GM12878 (cell line): Measurements from ENCODE around the gene SLC29A1. TPM values are rescaled to one million over a fixed set of nuclear protein-coding genes. Genes with fewer than 3 reads are reported as not detected.

Source experiments
- ATAC-seq: fragments of 200-7000 bp; cut with Tn5 transposase; 3 replicates; pipeline ENCODE4 v1.9.1; 2020; ENCODE audit warnings: mild to moderate bottlenecking, moderate library complexity
- BruUV-seq: library from RNA; stranded (reverse); fragments of 400-500 nt; replicated peaks from 2 replicates; lab custom pipeline; 2021; lab: Mats Ljungman, UMichigan
- CTCF ChIA-PET: fragments of 300-600 bp; sonication (Branson Sonifier 250); formaldehyde crosslinking; extraction: SDS; loops from one replicate; lab custom pipeline; 2021; ENCODE audit warnings: inconsistent platforms; lab: Yijun Ruan, JAX
- POLR2A ChIA-PET: fragments of 350-600 bp; formaldehyde crosslinking; extraction: SDS; loops from one replicate; lab custom pipeline; 2021; ENCODE audit warnings: inconsistent platforms; lab: Charles Lee
- RAD21 ChIA-PET: fragments of 300-600 bp; sonication (Branson Sonifier 250); formaldehyde crosslinking; loops from one replicate; lab custom pipeline; 2023; ENCODE audit warnings: antibody characterized with exemption; ENCODE audit not compliant: unreplicated experiment; lab: Charles Lee
- SMC1A ChIA-PET: fragments of 300-600 bp; sonication (Branson Sonifier 250); formaldehyde crosslinking; loops from one replicate; lab custom pipeline; 2023; ENCODE audit not compliant: unreplicated experiment, uncharacterized antibody; lab: Charles Lee
- DNase-seq: peaks from one replicate; pipeline ENCODE4 v3.0.0-alpha.2; 2011; ENCODE audit warnings: low read depth, low spot score
- FAIRE-seq: peaks from 3 replicates; lab custom pipeline; 2011; peaks lifted over from hg19 to GRCh38; lab: Jason Lieb, UNC
- H2AFZ ChIP-seq: 2 replicates; pipeline ENCODE4 v1.6.0; 2011; ENCODE audit warnings: low read depth, low read length, control low read depth; ENCODE audit not compliant: control insufficient read depth
- H3K27ac ChIP-seq: 2 replicates; pipeline ENCODE4 v1.5.1; 2011; ENCODE audit warnings: control low read depth; ENCODE audit not compliant: control insufficient read depth, insufficient read depth
- H3K27me3 ChIP-seq, 2 experiments: replicated peaks in 1 of 2; 2 replicates each; pipeline versions ENCODE4 v1.6.0 to v1.6.1; 2011; ENCODE audit warnings: low read length in 1 of 2; ENCODE audit not compliant: control insufficient read depth in 2 of 2, insufficient read depth in 2 of 2
- H3K36me3 ChIP-seq, 2 experiments: 2 replicates each; pipeline ENCODE4 v1.5.1; 2011; ENCODE audit warnings: low read length in 1 of 2; ENCODE audit not compliant: control insufficient read depth in 2 of 2, insufficient read depth in 2 of 2
- H3K4me1 ChIP-seq: 2 replicates; pipeline ENCODE4 v1.6.1; 2011; ENCODE audit warnings: mild to moderate bottlenecking, low read length, moderate library complexity, mixed read lengths; ENCODE audit not compliant: control insufficient read depth, insufficient read depth
- H3K4me2 ChIP-seq: 2 replicates; pipeline ENCODE4 v1.6.0; 2011; ENCODE audit warnings: control low read depth; ENCODE audit not compliant: control insufficient read depth, insufficient read depth
- H3K4me3 ChIP-seq: fragments of 200-600 bp; sonication (generic); 2 replicates; pipeline ENCODE4 v1.5.1; 2016
- H3K79me2 ChIP-seq: 2 replicates; pipeline ENCODE4 v1.6.0; 2011; ENCODE audit warnings: low read length; ENCODE audit not compliant: control insufficient read depth, insufficient read depth
- H3K9ac ChIP-seq: 2 replicates; pipeline ENCODE4 v1.8.0; 2011; ENCODE audit warnings: low read length, control low read depth, mixed read lengths; ENCODE audit not compliant: control insufficient read depth, insufficient read depth
- H3K9me3 ChIP-seq: replicated peaks from 3 replicates; pipeline ENCODE4 v1.5.1; 2011; ENCODE audit warnings: mild to moderate bottlenecking, low read length; ENCODE audit not compliant: control insufficient read depth, insufficient read depth
- H4K20me1 ChIP-seq: 2 replicates; pipeline ENCODE4 v1.6.0; 2011; ENCODE audit not compliant: control insufficient read depth, insufficient read depth
- EGR1 ChIP-seq, 2 experiments: IDR thresholded peaks; 1 replicate in 1 of 2; 2 replicates in 1 of 2; pipeline ENCODE4 v1.6.1; 2011 to 2012; ENCODE audit warnings: low read depth in 2 of 2, low read length in 2 of 2, borderline replicate concordance in 1 of 2, mild to moderate bottlenecking in 1 of 2, moderate library complexity in 1 of 2
- ETV6 ChIP-seq, 2 experiments: fragments of 450-650 bp in 1 of 2; IDR thresholded peaks in 1 of 2; conservative IDR thresholded peaks in 1 of 2; 2 replicates each; pipeline ENCODE4 v1.6.1; 2014; ENCODE audit warnings: antibody characterized with exemption in 1 of 2, borderline replicate concordance in 1 of 2, low read depth in 1 of 2, mild to moderate bottlenecking in 1 of 2, moderate library complexity in 1 of 2
- GABPA ChIP-seq: IDR thresholded peaks from 2 replicates; pipeline ENCODE4 v1.6.1; 2014; ENCODE audit warnings: antibody characterized with exemption, low read depth, mild to moderate bottlenecking, inconsistent platforms
- SIX5 ChIP-seq: IDR thresholded peaks from 2 replicates; pipeline ENCODE4 v1.6.1; 2011; ENCODE audit warnings: mild to moderate bottlenecking, low read depth, low read length, moderate library complexity; ENCODE audit not compliant: severe bottlenecking
- YY1 ChIP-seq: IDR thresholded peaks from 2 replicates; pipeline ENCODE4 v1.6.1; 2011; ENCODE audit warnings: low read depth, mild to moderate bottlenecking, low read length
- WGBS: methylation state at CpG from one replicate; pipeline ENCODE4 v1.1.6; 2016; ENCODE audit warnings: low lambda C conversion rate; ENCODE audit not compliant: insufficient replicate concordance, insufficient coverage; ENCODE audit errors: missing lambda C conversion rate; 5-methylcytosine and 5-hydroxymethylcytosine counted together
- in situ Hi-C: fragments of 300-500 bp; cut with MboI; formaldehyde crosslinking; loops from 9 replicates; pipeline ENCODE4 v1.14.3; 2018; ENCODE audit warnings: mixed read lengths
- intact Hi-C: fragments of 100-400 bp; cut with micrococcal nuclease; formaldehyde crosslinking; loops from one replicate; pipeline ENCODE4 v1.14.2; 2022; ENCODE audit not compliant: unreplicated experiment
- polyA plus RNA-seq, 11 experiments: library from polyadenylated mRNA; depleted of rRNA in 4 of 11; unstranded in 6 of 11; stranded (reverse) in 5 of 11; fragments of >200 nt; fragmentation: Nextera tagmentation in 4 of 11; fragmentation: Illumina TruSeq in 1 of 11; extraction: Ambion mirVana in 4 of 11; extraction: Trizol in 1 of 11; gene quantifications; 1 replicate in 1 of 11; 2 replicates in 10 of 11; pipeline versions ENCODE4 v1.2.1 to v1.2.3, GENCODE V29; 2011 to 2016; ENCODE audit warnings: inconsistent platforms in 2 of 11, missing spikeins in 2 of 11, low read depth in 1 of 11
- total RNA-seq, 4 experiments: library from RNA; depleted of rRNA in 3 of 4; stranded (reverse); fragments of >200 nt in 3 of 4; fragmentation: Illumina TruSeq in 1 of 4; extraction: Trizol in 1 of 4; gene quantifications; 2 replicates each; pipeline versions ENCODE4 v1.2.1 to v1.2.3, GENCODE V29; 2013 to 2021
- TF ChIP-seq, protein P1 (sequence below): IDR thresholded peaks from 2 replicates; pipeline ENCODE4 v1.6.1; 2011; ENCODE audit warnings: mild to moderate bottlenecking, low read depth, low read length, moderate library complexity; ENCODE audit not compliant: insufficient replicate concordance
- TF ChIP-seq, protein P2 (sequence below): fragments of 450-650 bp; formaldehyde crosslinking; IDR thresholded peaks from 2 replicates; pipeline ENCODE4 v1.4.0; 2020; ENCODE audit warnings: mild to moderate bottlenecking, moderate library complexity

SLC29A1 gene
- total and polyA plus RNA-seq, 10 of the 15 experiments (the other 5 are each of a cell fraction or from before 2014, with no cell fraction given), result 10.0 to 132 (median 93.4) TPM

- intact Hi-C loops, result loop anchor here (2.0 kb wide), 1 partner anchor 43 kb away; no protein-coding TSS in a partner anchor
- POLR2A ChIA-PET, result interaction anchor here (0.6 to 2.8 kb wide), 6 partner anchors 13 to 80 kb away, joined by 3 to 15 read pairs (median 6); no protein-coding TSS in a partner anchor
- no peaks in the 10 kb centered on the region for H3K36me3 ChIP-seq
Measured at GRCh38 chr6:44176130-44176761, 47.1 kb upstream of the SLC29A1 start.

DNA sequence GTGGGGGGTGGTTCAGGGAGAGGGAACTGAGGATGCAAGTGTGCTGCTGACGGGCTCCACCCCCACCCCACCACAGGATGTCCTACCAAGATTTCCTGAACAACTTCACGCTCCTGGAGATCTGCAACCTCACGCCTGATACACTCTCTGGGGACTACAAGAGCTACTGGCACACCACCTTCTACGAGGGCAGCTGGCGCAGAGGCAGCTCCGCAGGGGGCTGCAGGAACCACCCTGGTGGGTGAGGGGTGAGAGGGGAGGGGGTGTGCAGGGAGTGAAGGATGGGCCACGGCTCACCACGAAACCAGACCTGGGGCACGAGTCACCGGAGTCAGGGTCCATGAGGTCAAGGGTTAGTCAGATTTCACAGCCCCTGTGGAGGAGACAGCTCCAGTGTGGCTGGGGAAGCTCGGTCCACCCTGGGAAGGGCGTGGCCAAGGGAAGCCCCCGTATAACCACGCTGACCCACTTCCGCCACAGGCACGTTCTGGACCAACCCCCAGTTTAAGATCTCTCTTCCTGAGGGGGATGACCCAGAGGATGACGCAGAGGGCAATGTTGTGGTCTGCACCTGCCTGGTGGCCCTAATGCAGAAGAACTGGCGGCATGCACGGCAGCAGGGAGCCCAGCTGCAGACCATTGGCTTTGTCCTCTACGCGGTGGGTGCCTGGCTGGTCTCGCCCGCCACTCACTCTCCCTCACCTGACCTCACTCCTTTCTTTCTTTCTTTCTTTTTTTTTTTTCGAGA is 46.5 kb upstream of the SLC29A1 start:
- H3K9me3 ChIP-seq, result peaks cover 2% of the 10 kb centered on the region; the same call in 1 of the 3 replicates
- no TSS peak for BruUV-seq
- peak overlapping the region; percentile 52 for H3K4me3 ChIP-seq
- ChIA-PET CTCF (interaction anchor here (0.6 to 2.4 kb wide), 16 partner anchors 14 to 161 kb away, joined by 3 to 12 read pairs (median 4); no protein-coding TSS in a partner anchor), RAD21 (interaction anchor here (0.6 to 2.9 kb wide), 11 partner anchors 13 to 161 kb away, joined by 3 to 12 read pairs (median 4); partner anchors contain the start of gene HSP90AB1), SMC1A (interaction anchor here (0.8 to 2.6 kb wide), 12 partner anchors 11 to 79 kb away, joined by 3 to 9 read pairs (median 6); partner anchors contain the start of genes HSP90AB1 and MYMX), POLR2A (interaction anchor here (0.6 to 2.8 kb wide), 6 partner anchors 13 to 79 kb away, joined by 3 to 15 read pairs (median 6); no protein-coding TSS in a partner anchor)
- intact Hi-C loops (loop anchor here (2.0 kb wide), 1 partner anchor 42 kb away; no protein-coding TSS in a partner anchor), in situ Hi-C loops (no loop called here)
- H3K27ac ChIP-seq, result no peak overlapping the region
- FAIRE-seq (peak; percentile 27), DNase-seq (peak; percentile 41), ATAC-seq (peak; percentile 87)
- WGBS, result 5% methylated on average over 22 of the region's 24 CpGs
- no peaks in the 10 kb centered on the region for H4K20me1 ChIP-seq
- peak overlapping the region; percentile 19; the same call in 1 of the 2 replicates for H3K9ac ChIP-seq
- H3K36me3 ChIP-seq, result no peaks in the 10 kb centered on the region
- peak overlapping the region; percentile 74 for H2AFZ ChIP-seq
- no peaks in the 10 kb centered on the region for H3K79me2 ChIP-seq
- H3K4me2 ChIP-seq, result peak overlapping the region; percentile 97
- H3K27me3 ChIP-seq, result no peaks in the 10 kb centered on the region
- H3K4me1 ChIP-seq, result peaks cover 16% of the 10 kb centered on the region
- TF ChIP-seq YY1, result no peak
- 0 out of 4 replicates have a peak, but pooled peaks of 1 of the 2 experiments have one; percentile 24 for TF ChIP-seq ETV6 (conservative IDR thresholded peaks at IDR 0.05 in 1 of 2, IDR thresholded peaks at IDR 0.05 in 1 of 2; ENCODE audit: borderline replicate concordance in 1 of 2, low read depth in 1 of 2)
- TF ChIP-seq EGR1 (IDR thresholded peaks at IDR 0.05; ENCODE audit: borderline replicate concordance in 1 of 2, low read depth in 2 of 2, low read length in 2 of 2), result no peak
- TF ChIP-seq, protein P1, sequence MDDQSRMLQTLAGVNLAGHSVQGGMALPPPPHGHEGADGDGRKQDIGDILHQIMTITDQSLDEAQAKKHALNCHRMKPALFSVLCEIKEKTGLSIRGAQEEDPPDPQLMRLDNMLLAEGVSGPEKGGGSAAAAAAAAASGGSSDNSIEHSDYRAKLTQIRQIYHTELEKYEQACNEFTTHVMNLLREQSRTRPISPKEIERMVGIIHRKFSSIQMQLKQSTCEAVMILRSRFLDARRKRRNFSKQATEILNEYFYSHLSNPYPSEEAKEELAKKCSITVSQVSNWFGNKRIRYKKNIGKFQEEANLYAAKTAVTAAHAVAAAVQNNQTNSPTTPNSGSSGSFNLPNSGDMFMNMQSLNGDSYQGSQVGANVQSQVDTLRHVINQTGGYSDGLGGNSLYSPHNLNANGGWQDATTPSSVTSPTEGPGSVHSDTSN, result peak; percentile 28
- TF ChIP-seq, protein P2, sequence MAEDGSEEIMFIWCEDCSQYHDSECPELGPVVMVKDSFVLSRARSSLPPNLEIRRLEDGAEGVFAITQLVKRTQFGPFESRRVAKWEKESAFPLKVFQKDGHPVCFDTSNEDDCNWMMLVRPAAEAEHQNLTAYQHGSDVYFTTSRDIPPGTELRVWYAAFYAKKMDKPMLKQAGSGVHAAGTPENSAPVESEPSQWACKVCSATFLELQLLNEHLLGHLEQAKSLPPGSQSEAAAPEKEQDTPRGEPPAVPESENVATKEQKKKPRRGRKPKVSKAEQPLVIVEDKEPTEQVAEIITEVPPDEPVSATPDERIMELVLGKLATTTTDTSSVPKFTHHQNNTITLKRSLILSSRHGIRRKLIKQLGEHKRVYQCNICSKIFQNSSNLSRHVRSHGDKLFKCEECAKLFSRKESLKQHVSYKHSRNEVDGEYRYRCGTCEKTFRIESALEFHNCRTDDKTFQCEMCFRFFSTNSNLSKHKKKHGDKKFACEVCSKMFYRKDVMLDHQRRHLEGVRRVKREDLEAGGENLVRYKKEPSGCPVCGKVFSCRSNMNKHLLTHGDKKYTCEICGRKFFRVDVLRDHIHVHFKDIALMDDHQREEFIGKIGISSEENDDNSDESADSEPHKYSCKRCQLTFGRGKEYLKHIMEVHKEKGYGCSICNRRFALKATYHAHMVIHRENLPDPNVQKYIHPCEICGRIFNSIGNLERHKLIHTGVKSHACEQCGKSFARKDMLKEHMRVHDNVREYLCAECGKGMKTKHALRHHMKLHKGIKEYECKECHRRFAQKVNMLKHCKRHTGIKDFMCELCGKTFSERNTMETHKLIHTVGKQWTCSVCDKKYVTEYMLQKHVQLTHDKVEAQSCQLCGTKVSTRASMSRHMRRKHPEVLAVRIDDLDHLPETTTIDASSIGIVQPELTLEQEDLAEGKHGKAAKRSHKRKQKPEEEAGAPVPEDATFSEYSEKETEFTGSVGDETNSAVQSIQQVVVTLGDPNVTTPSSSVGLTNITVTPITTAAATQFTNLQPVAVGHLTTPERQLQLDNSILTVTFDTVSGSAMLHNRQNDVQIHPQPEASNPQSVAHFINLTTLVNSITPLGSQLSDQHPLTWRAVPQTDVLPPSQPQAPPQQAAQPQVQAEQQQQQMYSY (CRISPR knock-in tag), result no peak

More at GRCh38 chr6:44176130-44176761, 47.1 kb upstream of the SLC29A1 start:
- H3K9me3 ChIP-seq, result peaks cover 2% of the 10 kb centered on the region; the same call in 1 of the 3 replicates
- no peak for TF ChIP-seq GABPA
- TF ChIP-seq SIX5, result no peak
- no peak overlapping the region; the same call in 1 of the 2 replicates for H3K9ac ChIP-seq
- BruUV-seq, result no TSS peak
- H3K27me3 ChIP-seq, result no peaks in the 10 kb centered on the region
- H4K20me1 ChIP-seq, result no peaks in the 10 kb centered on the region
- peak overlapping the region; percentile 97 for H3K4me2 ChIP-seq
- FAIRE-seq (no peak), ATAC-seq (no peak), DNase-seq (no peak)
- ChIA-PET SMC1A (interaction anchor here (1.0 to 2.6 kb wide), 9 partner anchors 14 to 80 kb away, joined by 3 to 9 read pairs (median 6); partner anchors contain the start of genes HSP90AB1 and MYMX), RAD21 (interaction anchor here (0.6 to 2.9 kb wide), 12 partner anchors 13 to 162 kb away, joined by 3 to 12 read pairs (median 4); partner anchors contain the start of gene HSP90AB1), CTCF (interaction anchor here (0.8 to 4.4 kb wide), 18 partner anchors 13 to 163 kb away, joined by 3 to 39 read pairs (median 5); partner anchors contain the start of gene SLC29A1)
- in situ Hi-C loops, result no loop called here
- no peaks in the 10 kb centered on the region for H3K79me2 ChIP-seq
- H2AFZ ChIP-seq, result peak overlapping the region; percentile 74
- 68% methylated on average over 15 of the region's 15 CpGs for WGBS
- peak overlapping the region; percentile 52 for H3K4me3 ChIP-seq
- peaks cover 16% of the 10 kb centered on the region for H3K4me1 ChIP-seq
- no peak overlapping the region for H3K27ac ChIP-seq
